ENCODE measurements around the gene CASQ1.

CASQ1 gene

DNA sequence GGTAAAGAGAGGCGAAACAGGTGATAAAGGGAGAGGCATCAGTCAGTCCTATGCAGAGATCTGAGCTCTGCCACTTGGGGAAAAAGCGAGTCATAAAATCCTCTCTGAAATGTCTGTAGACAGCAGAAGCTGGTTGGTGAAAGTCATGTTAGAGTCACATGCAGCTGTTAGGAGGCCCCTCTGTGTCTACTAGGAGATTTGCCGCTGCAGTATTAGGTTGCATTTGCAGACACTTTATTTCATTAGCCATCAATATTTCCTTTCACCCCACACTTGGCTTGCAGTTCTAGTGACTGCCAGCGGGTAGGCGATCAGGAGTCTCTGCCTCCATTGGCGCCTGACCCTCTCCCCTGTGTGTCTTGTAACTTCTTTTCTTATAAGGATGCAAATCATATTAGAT is 22.8 kb upstream of the CASQ1 start:
- H3K4me3 ChIP-seq (ENCODE audit: low read depth, low read length): no peak overlapping the region
- DNase-seq (ENCODE audit: low read depth): no peak

DNA sequence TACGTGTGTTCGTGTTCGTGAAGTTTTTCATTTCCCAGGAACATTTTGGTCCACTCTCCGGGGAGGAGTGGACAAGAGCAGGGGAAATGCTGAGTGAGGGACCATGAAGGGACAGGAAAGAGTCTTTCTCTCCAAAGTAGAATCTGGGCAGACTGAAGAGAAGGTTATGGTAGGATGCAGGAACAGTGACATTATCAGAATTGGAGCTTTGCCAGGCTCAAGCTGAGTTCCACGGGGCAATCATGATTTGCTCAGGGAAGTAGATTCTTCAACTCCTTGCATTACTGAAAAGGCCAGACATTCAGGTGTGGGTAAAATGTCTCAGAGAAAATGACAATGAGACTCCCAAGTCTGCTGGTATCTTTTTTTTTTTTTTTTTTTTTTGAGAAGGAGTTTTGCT is 22.4 kb upstream of the CASQ1 start:
- no peak overlapping the region for H3K4me3 ChIP-seq (ENCODE audit: low read depth, low read length)
- DNase-seq (ENCODE audit: low read depth): no peak

DNA sequence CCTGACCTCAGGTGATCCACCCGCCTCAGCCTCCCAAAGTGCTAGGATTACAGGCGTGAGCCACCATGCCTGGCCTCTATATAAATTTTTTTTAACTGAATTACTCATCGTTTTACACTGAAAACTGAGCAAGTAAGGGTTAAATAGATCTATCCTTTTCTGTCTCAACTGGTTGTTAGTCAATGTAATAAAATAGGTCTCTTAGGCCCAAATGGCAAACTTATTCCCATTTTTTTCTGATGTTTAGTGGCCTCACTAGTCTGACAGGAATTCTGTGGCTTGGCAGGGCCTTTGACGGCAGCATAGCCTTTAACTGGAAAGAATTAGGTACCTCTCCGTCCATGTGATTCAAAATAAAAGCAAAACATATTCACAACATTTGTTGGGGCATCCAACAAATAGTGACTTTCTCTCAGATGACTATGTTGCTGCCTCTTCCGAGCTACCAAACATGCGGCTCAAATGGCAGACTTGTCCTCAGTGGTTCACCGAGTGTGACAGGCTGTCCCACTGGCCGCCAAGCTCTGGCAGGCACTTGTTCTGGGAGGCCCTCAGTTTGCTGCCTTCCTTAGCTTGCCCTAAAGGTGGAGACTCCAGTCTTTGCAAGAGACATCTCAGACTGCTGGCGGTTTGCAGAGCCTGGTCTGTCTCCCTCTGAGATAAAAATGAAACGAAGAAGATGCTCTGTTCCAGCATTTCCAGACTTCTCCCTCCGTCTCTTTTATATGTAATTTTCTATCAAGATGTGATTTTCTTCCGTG is 21.6 kb upstream of the CASQ1 start:
- no peak overlapping the region for H3K4me3 ChIP-seq (ENCODE audit: low read depth, low read length)
- DNase-seq (ENCODE audit: low read depth): no peak

DNA sequence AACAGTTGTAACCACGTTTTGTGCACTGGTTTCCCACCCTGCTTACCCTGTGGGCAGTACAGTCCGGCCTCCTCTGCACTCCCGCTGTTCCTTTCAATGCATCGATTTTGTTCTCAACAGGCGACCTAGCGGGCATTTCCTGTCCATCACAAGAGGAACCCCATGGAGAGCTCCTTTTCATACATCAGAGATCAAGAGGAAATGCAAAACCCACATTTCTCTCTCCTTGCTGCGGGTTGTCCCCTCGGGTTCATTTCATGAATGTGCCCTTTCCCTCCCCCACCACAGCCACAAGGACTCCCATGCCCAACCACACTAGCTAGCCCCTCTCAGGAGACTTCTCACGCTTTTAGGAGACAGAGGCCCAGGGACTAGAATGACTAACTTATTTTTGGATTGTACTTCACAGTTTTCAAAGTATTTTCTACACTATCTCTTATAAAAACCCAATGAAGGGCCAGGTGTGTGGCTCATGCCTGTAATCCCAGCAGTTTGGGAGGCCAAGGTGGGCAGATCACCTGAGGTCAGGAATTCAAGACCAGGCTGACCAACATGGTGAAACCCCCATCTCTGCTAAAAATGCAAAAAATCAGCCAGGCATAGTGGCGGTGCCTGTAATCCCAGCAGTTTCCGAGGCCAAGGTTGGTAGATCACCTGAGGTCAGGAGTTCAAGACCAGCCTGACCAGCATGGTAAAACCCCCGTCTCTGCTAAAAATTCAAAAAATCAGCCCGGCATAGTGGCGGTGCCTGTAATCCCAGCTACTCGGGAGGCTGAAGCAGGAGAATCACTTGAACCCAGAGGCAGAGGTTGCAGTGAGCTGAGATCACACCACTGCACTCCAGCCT is 20.6 kb upstream of the CASQ1 start:
- DNase-seq (ENCODE audit: low read depth): no peak
- H3K4me3 ChIP-seq (ENCODE audit: low read depth, low read length): no peak overlapping the region

DNA sequence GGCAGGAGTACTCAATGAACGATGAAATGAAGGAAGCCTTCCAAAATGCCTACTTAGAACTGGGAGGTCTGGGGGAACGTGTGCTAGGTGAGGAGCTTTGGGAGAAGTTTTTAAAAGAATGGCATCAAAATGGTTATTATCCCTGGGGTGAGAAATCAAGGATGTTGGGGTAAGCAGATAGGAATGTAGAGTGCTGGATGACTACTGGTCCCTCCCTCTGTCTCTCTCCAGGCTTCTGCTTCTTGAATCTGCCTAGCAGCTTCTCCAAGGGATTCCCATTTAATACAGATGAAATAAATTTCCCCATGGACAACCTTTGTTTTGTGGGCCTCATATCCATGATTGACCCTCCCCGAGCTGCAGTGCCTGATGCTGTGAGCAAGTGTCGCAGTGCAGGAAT is 19.0 kb upstream of the CASQ1 start:
- no peak for DNase-seq (ENCODE audit: low read depth)
- H3K4me3 ChIP-seq (ENCODE audit: low read depth, low read length): no peak overlapping the region

DNA sequence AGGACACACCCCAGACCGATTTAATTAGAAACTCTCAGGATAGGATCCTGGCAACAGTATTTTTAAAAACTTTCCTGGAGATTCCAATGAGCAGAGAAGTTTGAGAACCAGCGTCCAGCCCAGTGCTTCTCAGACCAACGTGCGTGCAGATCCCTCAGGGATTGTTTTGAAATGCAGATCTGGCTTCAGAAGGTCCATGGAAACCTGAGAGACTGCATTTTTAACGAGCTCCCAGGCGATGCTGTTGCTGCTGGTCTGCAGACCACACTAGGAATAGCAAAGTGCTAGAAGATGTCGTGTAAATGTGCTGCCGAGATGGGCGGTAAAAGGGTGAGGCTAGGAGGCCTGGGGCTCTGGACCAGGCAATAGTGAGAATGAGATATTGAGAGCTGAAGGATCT is 18.4 kb upstream of the CASQ1 start:
- no peak overlapping the region for H3K4me3 ChIP-seq (ENCODE audit: low read depth, low read length)
- DNase-seq (ENCODE audit: low read depth): no peak

DNA sequence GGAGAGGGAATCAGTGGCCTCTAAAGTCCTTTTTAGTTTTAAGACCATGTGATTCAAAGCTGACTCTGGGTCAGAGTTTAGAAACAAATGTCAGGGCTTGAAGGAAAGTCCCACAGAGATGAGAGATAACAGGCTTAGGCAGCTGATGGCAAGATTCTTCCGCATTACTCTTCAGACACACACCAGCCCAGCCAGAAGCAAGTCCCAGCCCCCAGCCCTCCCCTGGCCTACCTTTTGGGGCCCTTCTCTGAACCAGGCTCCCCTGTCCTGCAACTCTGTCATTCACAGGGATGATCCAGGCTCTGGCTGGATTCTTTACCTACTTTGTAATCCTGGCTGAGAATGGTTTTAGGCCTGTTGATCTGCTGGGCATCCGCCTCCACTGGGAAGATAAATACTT is 13.1 kb upstream of the CASQ1 start:
- H3K4me3 ChIP-seq (ENCODE audit: low read depth, low read length): no peak overlapping the region
- no peak for DNase-seq (ENCODE audit: low read depth)

DNA sequence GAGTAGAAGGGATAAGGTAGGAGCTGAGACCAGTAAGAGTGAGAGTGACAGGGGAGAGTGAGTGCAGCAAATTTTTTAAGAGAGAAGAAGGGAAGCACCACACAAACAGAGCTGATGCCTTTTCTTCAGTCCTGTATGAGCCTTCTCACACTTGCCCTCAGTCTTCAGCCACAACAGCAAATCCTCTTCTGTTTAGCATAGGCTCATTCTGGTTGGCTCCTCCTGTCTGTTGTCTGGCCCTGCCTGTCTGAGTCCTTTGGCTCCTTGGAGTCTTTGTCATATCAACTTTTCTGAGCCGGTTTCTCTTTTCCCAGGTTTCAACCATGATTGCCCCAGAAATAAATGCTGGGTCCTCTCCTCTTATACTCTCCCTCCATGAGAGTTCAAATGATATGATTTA is 12.7 kb upstream of the CASQ1 start:
- no peak overlapping the region for H3K4me3 ChIP-seq (ENCODE audit: low read depth, low read length)
- no peak for DNase-seq (ENCODE audit: low read depth)

DNA sequence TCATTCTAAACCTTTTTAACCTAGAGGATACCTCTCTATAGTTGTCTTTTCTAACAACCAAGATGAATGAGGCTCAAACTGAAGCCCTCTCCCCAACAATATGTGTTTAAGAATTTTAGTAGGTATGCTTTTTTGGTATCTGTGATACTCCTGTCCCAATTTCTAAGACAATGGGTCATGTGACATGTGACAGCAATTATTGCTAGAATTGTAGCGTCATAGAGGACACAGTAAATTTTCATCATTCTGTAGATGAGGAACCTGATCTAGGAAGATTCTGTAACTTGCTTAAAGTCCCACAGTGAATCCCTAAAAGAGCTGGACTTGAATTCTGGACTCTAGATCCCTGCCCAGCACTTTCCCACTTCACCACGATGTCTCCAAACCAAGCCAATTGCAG is 11.6 kb upstream of the CASQ1 start:
- DNase-seq (ENCODE audit: low read depth): no peak
- H3K4me3 ChIP-seq (ENCODE audit: low read depth, low read length): no peak overlapping the region

DNA sequence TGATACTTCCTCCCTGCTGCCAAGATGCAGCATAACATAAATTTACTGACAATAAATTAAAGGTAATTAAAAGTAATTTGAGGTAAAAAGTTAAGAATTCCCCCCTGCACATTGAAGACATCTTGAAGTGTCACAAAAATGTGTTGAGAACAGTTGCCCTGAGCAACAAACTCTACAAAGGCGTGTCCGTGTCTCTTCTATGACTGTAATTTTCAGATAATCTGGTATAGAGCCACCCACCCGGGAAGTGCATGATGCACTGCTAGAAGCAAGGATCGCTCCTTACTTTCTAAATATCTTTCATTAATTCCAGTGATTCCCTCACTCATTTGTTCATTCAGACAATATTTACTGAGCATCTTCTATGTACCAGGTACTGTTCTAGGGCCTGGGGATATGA is 11.0 kb upstream of the CASQ1 start:
- H3K4me3 ChIP-seq (ENCODE audit: low read depth, low read length): no peak overlapping the region
- DNase-seq (ENCODE audit: low read depth): no peak

DNA sequence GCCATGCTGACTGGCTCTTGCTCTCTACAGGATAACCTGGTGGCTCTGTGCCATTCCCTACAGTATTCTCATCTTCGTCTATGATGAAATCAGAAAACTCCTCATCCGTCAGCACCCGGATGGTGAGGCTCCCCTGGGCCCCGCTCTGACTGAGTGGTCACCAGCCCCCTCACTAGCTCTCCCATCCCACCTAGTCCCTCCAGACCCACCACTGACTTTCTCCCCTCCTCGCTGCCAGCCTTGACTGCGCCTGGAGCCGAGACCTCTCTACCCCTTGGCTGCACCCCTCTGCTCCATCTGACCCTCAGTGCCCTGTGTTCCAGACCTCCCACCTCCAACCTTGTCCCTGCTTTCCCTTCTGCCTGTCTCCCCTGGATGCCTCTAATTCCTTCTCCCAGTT is 4.1 kb upstream of the CASQ1 start:
- H3K4me3 ChIP-seq (ENCODE audit: low read depth, low read length): no peak overlapping the region
- DNase-seq (ENCODE audit: low read depth): no peak

DNA sequence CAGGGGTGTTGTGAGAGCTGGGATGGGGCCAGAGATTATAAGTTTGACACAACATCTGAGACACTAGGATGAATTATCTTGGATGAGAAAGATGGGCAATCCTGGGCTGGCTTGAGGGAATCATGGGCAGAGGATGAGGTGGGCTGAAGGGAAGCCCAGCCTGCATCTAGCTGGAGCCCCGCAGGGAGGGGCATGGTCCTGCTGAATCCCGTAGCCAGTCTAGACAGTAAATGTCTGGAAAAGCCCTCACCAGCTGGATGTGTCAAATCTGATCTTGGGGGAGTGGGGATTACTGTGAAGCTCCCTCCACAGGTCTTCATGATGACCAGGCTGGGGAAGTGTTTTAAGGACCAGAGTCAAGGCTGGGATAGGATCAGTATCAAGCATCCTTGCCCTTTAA is 3.6 kb upstream of the CASQ1 start:
- no peak for DNase-seq (ENCODE audit: low read depth)
- H3K4me3 ChIP-seq (ENCODE audit: low read depth, low read length): no peak overlapping the region

DNA sequence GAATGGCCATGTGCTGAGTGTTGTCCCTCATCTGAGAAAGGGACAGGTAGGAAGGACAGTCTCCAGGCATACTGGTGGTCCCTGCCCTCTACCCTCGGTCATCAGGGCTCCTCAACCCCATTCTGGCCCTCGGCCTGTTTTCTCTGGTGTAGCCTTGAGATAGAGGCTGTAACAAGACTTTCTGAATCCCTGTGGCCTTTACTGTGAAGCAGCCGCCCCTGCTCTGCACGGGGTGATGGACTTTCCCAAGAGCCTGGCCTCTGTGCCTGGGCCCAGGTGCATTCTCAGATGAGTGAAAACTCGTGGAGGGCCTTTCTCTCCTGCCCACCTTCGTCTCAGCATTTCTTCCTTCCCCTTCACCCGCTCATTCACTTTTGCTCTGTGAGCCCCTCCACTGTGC is 3.0 kb upstream of the CASQ1 start:
- H3K4me3 ChIP-seq (ENCODE audit: low read depth, low read length): no peak overlapping the region
- DNase-seq (ENCODE audit: low read depth): no peak

DNA sequence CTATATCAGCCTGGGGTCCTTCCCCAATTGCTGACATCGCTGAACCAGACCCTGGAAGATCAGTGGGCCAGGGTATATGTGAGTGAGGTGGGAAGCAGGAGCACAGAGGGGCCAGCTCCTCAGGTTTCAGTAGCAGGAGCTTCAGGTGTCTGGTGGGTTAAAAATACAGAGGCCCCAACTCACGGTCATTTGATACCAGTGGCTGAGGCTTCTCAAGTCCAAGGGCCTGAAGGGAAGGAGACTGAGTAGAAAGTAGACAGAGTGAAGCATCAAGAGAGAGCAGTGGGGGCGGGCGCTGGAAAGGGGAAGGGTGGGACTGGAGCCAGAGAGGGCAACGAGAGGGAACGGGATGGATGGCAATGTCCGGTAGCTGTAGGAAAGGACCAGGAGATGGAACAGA is 2.0 kb upstream of the CASQ1 start:
- no peak overlapping the region for H3K4me3 ChIP-seq (ENCODE audit: low read depth, low read length)
- no peak for DNase-seq (ENCODE audit: low read depth)

DNA sequence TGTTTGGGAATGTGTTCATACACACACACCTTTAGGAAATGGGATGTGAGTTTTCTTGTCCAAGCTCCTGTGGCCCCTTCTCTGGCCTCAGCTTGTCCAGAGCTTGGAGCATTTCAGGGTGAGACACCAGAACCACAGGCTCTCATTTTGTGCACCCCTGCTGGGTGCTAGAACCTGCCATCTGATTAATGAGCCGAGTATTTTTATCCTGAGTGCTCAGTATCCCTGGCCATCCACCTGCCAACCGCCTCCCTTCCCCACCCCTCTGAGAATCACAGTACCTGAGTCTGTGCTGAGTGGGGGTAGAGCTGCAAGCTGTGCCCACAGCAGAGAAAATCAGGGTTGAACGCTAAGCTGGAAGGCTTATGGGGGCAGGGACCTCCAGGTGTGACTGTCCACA is 1.4 kb downstream of the CASQ1 start:
- DNase-seq (ENCODE audit: low read depth): no peak

DNA sequence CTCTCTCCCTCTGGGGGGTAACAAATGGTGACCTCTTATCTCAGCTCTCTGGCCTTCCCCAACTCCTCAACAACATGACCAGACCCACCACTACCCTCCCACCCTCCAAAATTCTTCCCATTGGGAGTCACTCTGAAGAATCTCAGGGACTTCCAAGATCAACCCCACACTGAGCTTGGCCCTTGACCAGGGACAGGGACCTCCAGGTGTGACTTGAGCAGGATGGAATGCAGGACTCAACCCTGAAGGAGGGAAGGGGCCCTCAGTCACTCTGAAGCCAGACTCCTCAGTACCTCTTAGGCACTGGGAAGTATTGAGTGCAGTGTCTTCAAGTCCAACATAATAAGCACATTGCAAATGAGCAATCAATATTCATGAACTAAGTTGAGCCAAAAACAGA is 1.9 kb downstream of the CASQ1 start:
- no peak for DNase-seq (ENCODE audit: low read depth)
- H3K4me3 ChIP-seq (ENCODE audit: low read depth, low read length): no peak overlapping the region

More for the DNA sequence above, 1.4 kb downstream of the CASQ1 start:
- H3K4me3 ChIP-seq (ENCODE audit: low read depth, low read length): no peak overlapping the region

DNA sequence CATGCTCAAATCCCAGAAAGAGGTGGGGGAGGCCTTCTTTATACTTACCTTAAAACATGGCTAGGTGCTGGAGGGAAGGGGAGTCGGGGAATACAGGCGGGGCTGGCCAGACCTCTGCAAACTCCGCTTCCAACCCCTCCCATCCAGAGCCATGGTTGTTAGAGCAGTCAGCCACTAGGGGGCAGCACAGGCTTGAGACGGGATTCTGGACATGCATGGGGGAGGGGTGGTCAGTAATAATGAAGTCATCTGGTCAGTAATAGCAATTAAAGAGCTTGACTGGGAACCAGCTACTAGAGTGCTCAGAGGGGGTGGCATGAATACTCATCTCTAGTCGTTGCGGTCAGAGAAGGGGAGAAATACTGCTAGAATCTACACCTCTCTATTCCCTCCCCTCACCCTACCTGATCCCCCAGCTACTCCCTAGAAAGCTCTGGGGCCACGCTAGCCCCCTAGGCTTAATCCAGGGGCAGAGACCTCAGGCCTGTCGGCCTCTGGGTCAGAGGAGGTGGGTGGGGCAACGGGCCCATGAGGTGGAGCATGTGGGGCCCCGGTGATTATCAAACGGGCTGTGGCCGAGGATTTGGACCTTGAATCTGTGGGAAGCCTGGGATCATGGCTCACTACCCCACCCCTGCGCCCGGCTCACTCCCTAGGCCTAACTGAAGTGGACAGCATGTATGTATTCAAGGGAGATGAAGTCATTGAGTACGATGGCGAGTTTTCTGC is 2.9 kb downstream of the CASQ1 start:
- H3K4me3 ChIP-seq (ENCODE audit: low read depth, low read length): no peak overlapping the region
- DNase-seq (ENCODE audit: low read depth): peak; percentile 61

DNA sequence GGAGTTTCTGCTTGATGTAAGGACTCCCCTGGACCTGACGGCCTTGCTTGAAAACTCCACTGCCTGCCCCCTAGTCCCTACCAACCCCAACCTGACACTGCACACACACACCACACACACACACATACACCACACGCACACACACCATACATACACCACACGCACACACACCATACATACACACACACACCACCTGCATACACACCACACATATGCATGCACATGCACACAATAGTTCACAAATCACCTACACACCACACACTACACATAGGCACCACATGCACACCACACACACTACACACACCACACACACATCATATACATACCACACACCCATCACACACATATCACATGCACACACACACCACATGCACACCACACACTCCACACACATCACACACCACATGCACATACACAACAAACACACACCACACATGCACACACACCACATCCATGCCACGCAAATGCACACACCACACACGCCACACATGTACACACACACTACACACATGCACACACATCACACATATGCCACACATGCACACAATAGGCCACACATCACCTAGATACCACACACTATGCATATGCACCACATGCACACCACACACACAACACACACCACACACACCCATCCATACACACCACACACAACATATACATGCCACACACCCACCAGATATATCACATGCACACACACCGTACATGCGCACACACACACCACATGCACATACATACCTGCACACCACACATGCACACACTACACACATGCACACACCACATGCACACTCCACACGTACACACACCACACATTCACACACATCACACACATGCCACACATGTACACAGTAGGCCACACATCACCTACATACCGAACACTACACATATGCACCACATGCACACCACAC is 3.7 kb downstream of the CASQ1 start:
- H3K4me3 ChIP-seq (ENCODE audit: low read depth, low read length): no peak overlapping the region

DNA sequence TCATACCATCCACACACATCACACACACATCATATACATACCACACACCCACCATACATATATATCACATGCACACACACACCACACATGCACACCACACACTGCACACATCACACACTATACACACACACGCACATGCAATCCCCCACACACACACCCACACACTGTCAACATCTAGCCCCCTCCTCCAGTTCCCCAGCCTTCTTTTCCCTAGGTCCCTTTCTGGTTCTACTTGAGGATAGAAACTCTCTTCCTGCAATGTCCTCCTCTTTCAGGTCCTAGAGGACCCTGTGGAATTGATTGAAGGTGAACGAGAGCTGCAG is 4.3 kb downstream of the CASQ1 start:
- DNase-seq (ENCODE audit: low read depth): no peak
- no peak overlapping the region for H3K4me3 ChIP-seq (ENCODE audit: low read depth, low read length)

More for the DNA sequence above, 3.7 kb downstream of the CASQ1 start:
- no peak for DNase-seq (ENCODE audit: low read depth)

DNA sequence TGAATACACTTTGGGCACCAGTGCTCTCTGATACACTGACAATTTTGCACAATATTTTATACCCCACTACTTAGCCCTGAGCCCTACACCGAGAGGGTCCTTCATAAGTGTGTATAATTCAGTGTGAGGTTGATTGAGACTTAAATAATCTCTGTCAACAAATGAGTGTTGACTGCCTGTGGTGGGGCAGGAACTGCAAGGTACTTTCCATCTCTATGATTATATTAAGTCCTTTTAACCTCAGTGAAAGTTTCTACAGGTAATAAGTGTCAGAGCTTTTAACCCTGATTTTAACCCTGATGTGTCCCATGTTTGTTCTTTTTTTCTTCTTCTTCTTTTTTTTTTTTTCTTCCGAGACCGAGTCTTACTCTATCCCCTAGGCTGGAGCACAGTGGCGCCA is 5.8 kb downstream of the CASQ1 start:
- DNase-seq (ENCODE audit: low read depth): no peak
- H3K4me3 ChIP-seq (ENCODE audit: low read depth, low read length): no peak overlapping the region

All from skeletal muscle cell (primary cell).